ENCODE results near the gene CRHR1.

- TF ChIP-seq CTCF (IDR thresholded peaks at IDR 0.05) = no peak
- no peak for TF ChIP-seq POLR2A (IDR thresholded peaks at IDR 0.05)
- TF ChIP-seq POLR2AphosphoS5 (IDR thresholded peaks at IDR 0.05) = no peak
These were observed 48.6 kb upstream of the CRHR1 start for GRCh38 chr17:45735488-45735887.
